H54 (cell line): ENCODE data around the gene LRRC36.
"Not testable (repeated sequence)": the region's sequence is repeated elsewhere in the genome, so short reads cannot be mapped to it uniquely, and the experiment has no call there.

Experiments
- DNase-seq: peaks from one replicate; pipeline ENCODE4 v3.0.0; 2011; ENCODE audit warnings: low spot score, mixed read lengths; ENCODE audit not compliant: insufficient read length
- FAIRE-seq: peaks from 3 replicates; lab custom pipeline; 2011; peaks lifted over from hg19 to GRCh38; lab: Jason Lieb, UNC
- POLR2A ChIP-seq: IDR thresholded peaks from 2 replicates; pipeline ENCODE4 v1.6.1; 2011; ENCODE audit warnings: low read depth, mild to moderate bottlenecking, low read length

LRRC36 gene

GRCh38 chr16:67342616-67343015, 16.0 kb downstream of the LRRC36 start:
- no peak for DNase-seq
- FAIRE-seq = no peak
- TF ChIP-seq POLR2A = no peak

GRCh38 chr16:67345401-67345800, 18.8 kb downstream of the LRRC36 start:
- no peak for FAIRE-seq
- no peak for TF ChIP-seq POLR2A
- no peak for DNase-seq

- DNase-seq (no peak), FAIRE-seq (no peak)
- TF ChIP-seq POLR2A = no peak
Observed at GRCh38 chr16:67346341-67346740, 19.7 kb downstream of the LRRC36 start.

- no peak for FAIRE-seq
- no peak for DNase-seq
- TF ChIP-seq POLR2A = no peak
Observed at GRCh38 chr16:67349172-67349571, 22.6 kb downstream of the LRRC36 start.

- no peak for FAIRE-seq
- DNase-seq = no peak
- TF ChIP-seq POLR2A = no peak
Observed at GRCh38 chr16:67350324-67350723, 23.7 kb downstream of the LRRC36 start.

- FAIRE-seq, DNase-seq: not testable (repeated sequence)
Observed at GRCh38 chr16:67352463-67352862, 25.8 kb downstream of the LRRC36 start.

- FAIRE-seq (no peak), DNase-seq (no peak)
- no peak for TF ChIP-seq POLR2A
Observed at GRCh38 chr16:67356396-67356795, 29.8 kb downstream of the LRRC36 start.

- no peak for FAIRE-seq
- DNase-seq = no peak
Observed at GRCh38 chr16:67357561-67357960, 30.9 kb downstream of the LRRC36 start.

GRCh38 chr16:67359540-67360269, 33.1 kb downstream of the LRRC36 start:
- not testable (repeated sequence) for FAIRE-seq, DNase-seq

More at GRCh38 chr16:67357561-67357960, 30.9 kb downstream of the LRRC36 start:
- TF ChIP-seq POLR2A = no peak

GRCh38 chr16:67361038-67361437, 34.4 kb downstream of the LRRC36 start:
- DNase-seq = no peak
- FAIRE-seq = no peak
- TF ChIP-seq POLR2A = no peak

GRCh38 chr16:67364600-67365235, 38.1 kb downstream of the LRRC36 start:
- FAIRE-seq = peak; percentile 62

GRCh38 chr16:67370661-67371060, 44.0 kb downstream of the LRRC36 start:
- DNase-seq = no peak
- FAIRE-seq = no peak
- no peak for TF ChIP-seq POLR2A

More at GRCh38 chr16:67364600-67365235, 38.1 kb downstream of the LRRC36 start:
- no peak for DNase-seq
- TF ChIP-seq POLR2A = no peak

GRCh38 chr16:67372664-67373063, 46.0 kb downstream of the LRRC36 start:
- FAIRE-seq (peak; percentile 33), DNase-seq (no peak)
- TF ChIP-seq POLR2A = no peak

GRCh38 chr16:67376012-67376411, 49.4 kb downstream of the LRRC36 start:
- FAIRE-seq, DNase-seq: not testable (repeated sequence)

- FAIRE-seq (no peak), DNase-seq (no peak)
- TF ChIP-seq POLR2A = no peak
Observed at GRCh38 chr16:67378642-67379041, 52.0 kb downstream of the LRRC36 start.

GRCh38 chr16:67383284-67383683, 56.7 kb downstream of the LRRC36 start:
- DNase-seq = no peak
- no peak for FAIRE-seq
- TF ChIP-seq POLR2A = no peak
